Measurements from ENCODE around the gene ATG9B.

ATG9B gene

GRCh38 chr7:151057989-151058780, 33.9 kb upstream of the ATG9B start:
- peak; percentile 100 for DNase-seq (ENCODE audit: low spot score)
- Histone ChIP-seq H3K4me3 (peak overlapping the region; percentile 84), H3K27ac (peak overlapping the region; percentile 97 to 99)
- no peak for TF ChIP-seq CTCF (IDR thresholded peaks at IDR 0.05)

- peak within 1 kb of the TSS; percentile 97 to 99 for H3K27ac ChIP-seq
- DNase-seq (ENCODE audit: low spot score), result peak; percentile 83
- no peak for TF ChIP-seq CTCF (IDR thresholded peaks at IDR 0.05)
- peak within 1 kb of the TSS; percentile 84 for H3K4me3 ChIP-seq
Measured at GRCh38 chr7:151057506-151057988, 33.3 kb upstream of the ATG9B start, which contains the start of gene CDK5. CDK5 (minus strand) TSS chr7:151057897; CDS start chr7:151057848, 49 bp downstream.

- TF ChIP-seq CTCF (IDR thresholded peaks at IDR 0.05), result no peak
- DNase-seq (ENCODE audit: low spot score), result no peak
- Histone ChIP-seq H3K27ac (no peak overlapping the region), H3K4me3 (peak overlapping the region; percentile 84)
Measured at GRCh38 chr7:151056666-151057505, 32.6 kb upstream of the ATG9B start.

GRCh38 chr7:151056283-151056665, 32.0 kb upstream of the ATG9B start:
- H3K27ac ChIP-seq, result no peak overlapping the region
- TF ChIP-seq CTCF (IDR thresholded peaks at IDR 0.05), result no peak
- DNase-seq (ENCODE audit: low spot score), result no peak
- H3K4me3 ChIP-seq, result no peak overlapping the region

- Histone ChIP-seq H3K27ac (no peak overlapping the region), H3K4me3 (no peak overlapping the region)
- DNase-seq (ENCODE audit: low spot score), result no peak
- TF ChIP-seq CTCF (IDR thresholded peaks at IDR 0.05), result no peak
Measured at GRCh38 chr7:151053751-151054150, 29.5 kb upstream of the ATG9B start.

GRCh38 chr7:151053096-151053495, 28.8 kb upstream of the ATG9B start:
- Histone ChIP-seq H3K4me3 (no peak overlapping the region), H3K27ac (no peak overlapping the region)
- no peak for DNase-seq (ENCODE audit: low spot score)
- TF ChIP-seq CTCF (IDR thresholded peaks at IDR 0.05), result no peak

All from coronary artery (tissue), 2 donors.